Kidney (tissue), 14 donors: ENCODE results near the gene PPP1R11. TPM values are rescaled to one million over a fixed set of nuclear protein-coding genes. Genes with fewer than 3 reads are reported as not detected.
"Not testable (repeated sequence)": the region's sequence is repeated elsewhere in the genome, so short reads cannot be mapped to it uniquely, and the experiment has no call there.

Experiments used
- DNase-seq, 5 donors: peaks; one replicate each; pipeline ENCODE4 v3.0.0-alpha.2; 2013 to 2020
- FAIRE-seq: peaks from 2 replicates; lab custom pipeline; 2012; peaks lifted over from hg19 to GRCh38; lab: Jason Lieb, UNC
- H3K27ac ChIP-seq, 2 donors: one replicate each; pipeline ENCODE4 v1.7.0; 2013; ENCODE audit warnings: low read depth in 2 of 2, low read length in 2 of 2, inconsistent platforms in 1 of 2
- H3K27me3 ChIP-seq: one replicate; pipeline ENCODE4 v1.7.1; 2013; ENCODE audit warnings: low read length, inconsistent platforms; ENCODE audit not compliant: control insufficient read depth, insufficient read depth
- H3K36me3 ChIP-seq, 3 donors: one replicate each; pipeline versions ENCODE4 v1.7.0 to v1.7.1; 2013; ENCODE audit warnings: low read length in 3 of 3, control low read depth in 1 of 3, inconsistent platforms in 1 of 3; ENCODE audit not compliant: insufficient read depth in 3 of 3, control insufficient read depth in 2 of 3
- H3K4me1 ChIP-seq, 3 donors: one replicate each; pipeline versions ENCODE4 v1.7.0 to v1.7.1; 2013; ENCODE audit warnings: low read length in 3 of 3, inconsistent platforms in 1 of 3, low read depth in 1 of 3; ENCODE audit not compliant: control insufficient read depth in 2 of 3, insufficient read depth in 2 of 3
- H3K4me3 ChIP-seq, 3 donors: one replicate each; pipeline versions ENCODE4 v1.7.0 to v1.8.1; 2013; ENCODE audit warnings: low read length in 3 of 3, control low read depth in 1 of 3, inconsistent platforms in 1 of 3
- H3K9ac ChIP-seq, 3 donors: one replicate each; pipeline versions ENCODE4 v1.7.0 to v1.7.1; 2013; ENCODE audit warnings: low read length in 3 of 3, control low read depth in 1 of 3, inconsistent platforms in 1 of 3
- H3K9me3 ChIP-seq, 3 donors: one replicate each; pipeline versions ENCODE4 v1.7.0 to v1.7.1; 2013; ENCODE audit warnings: low read length in 3 of 3, control low read depth in 1 of 3, inconsistent platforms in 1 of 3; ENCODE audit not compliant: control insufficient read depth in 2 of 3, insufficient read depth in 1 of 3
- CTCF ChIP-seq: IDR thresholded peaks from 3 replicates; pipeline ENCODE4 v1.5.1; 2012; ENCODE audit warnings: mild to moderate bottlenecking, moderate library complexity, borderline replicate concordance; ENCODE audit not compliant: insufficient read depth; ENCODE audit errors: extremely low read depth
- intact Hi-C: fragments of 100-400 bp; cut with DNase I; formaldehyde crosslinking; loops from one replicate; pipeline ENCODE4 v1.11.1; 2022
- polyA plus RNA-seq: library from polyadenylated mRNA; stranded (reverse); fragments of 350-450 nt; fragmentation: Illumina TruSeq; extraction: RNeasy Lipid Tissue Mini Kit (QIAGEN cat#74804); gene quantifications from one replicate; pipeline ENCODE4 v1.2.3, GENCODE V29; 2014; ENCODE audit warnings: low read depth, low replicate concordance; ENCODE audit not compliant: insufficient read depth
- total RNA-seq: library from RNA; stranded (reverse); fragmentation: NEBNext Ultra II Directional; extraction: Animal tissue kit (Norgen Biotek cat#: 25700); gene quantifications from one replicate; pipeline ENCODE4 v1.2.1, GENCODE V29; 2021
- donor health status: control.
- donor health status: control.
- donor health status: control.
- donor health status: control.
- donor health status: control.
- donor health status: DM: yes; HTN: yes; CAD: no.
- donor health status: Normal renal cell carcinoma (clear cell type).

PPP1R11 gene
- total and polyA plus RNA-seq, 2 donors from 2014 or later = 71.6 to 78.3 TPM

GRCh38 chr6:30031381-30031780 lies 35.6 kb upstream of the PPP1R11 start:
- Histone ChIP-seq H3K36me3 (peaks cover 0 to 2% (median 0%) of the 10 kb centered on the region in 3 donors), H3K9ac (no peak overlapping the region), H3K9me3 (no peaks in the 10 kb centered on the region), H3K27me3 (no peaks in the 10 kb centered on the region), H3K4me3 (no peak overlapping the region), H3K4me1 (no peaks in the 10 kb centered on the region), H3K27ac (no peak overlapping the region)
- FAIRE-seq = no peak
- intact Hi-C loops = no loop called here
- DNase-seq = no peak
- TF ChIP-seq CTCF = no peak

GRCh38 chr6:30033440-30033839 lies 33.6 kb upstream of the PPP1R11 start:
- H3K36me3 ChIP-seq, H3K4me1 ChIP-seq, intact Hi-C loops, DNase-seq, H3K9me3 ChIP-seq, H3K4me3 ChIP-seq, H3K9ac ChIP-seq, H3K27me3 ChIP-seq, H3K27ac ChIP-seq, FAIRE-seq: not testable (repeated sequence)

GRCh38 chr6:30035784-30036183 lies 31.2 kb upstream of the PPP1R11 start:
- DNase-seq (no peak), FAIRE-seq (no peak)
- H3K9ac ChIP-seq = no peak overlapping the region
- intact Hi-C loops = no loop called here
- no peaks in the 10 kb centered on the region for H3K9me3 ChIP-seq
- H3K4me1 ChIP-seq = no peaks in the 10 kb centered on the region
- no peak overlapping the region for H3K27ac ChIP-seq
- H3K36me3 ChIP-seq = peaks cover 0 to 2% (median 0%) of the 10 kb centered on the region in 3 donors
- H3K4me3 ChIP-seq = no peak overlapping the region
- H3K27me3 ChIP-seq = no peaks in the 10 kb centered on the region
- no peak for TF ChIP-seq CTCF

- Histone ChIP-seq H3K27me3 (no peaks in the 10 kb centered on the region), H3K4me1 (no peaks in the 10 kb centered on the region), H3K36me3 (peaks cover 0 to 2% (median 0%) of the 10 kb centered on the region in 3 donors), H3K9ac (no peak overlapping the region), H3K9me3 (no peaks in the 10 kb centered on the region), H3K4me3 (no peak overlapping the region), H3K27ac (no peak overlapping the region)
- DNase-seq (peak in 1 of 5 donors; percentile 4), FAIRE-seq (no peak)
- TF ChIP-seq CTCF = peak; percentile 27
- intact Hi-C loops = no loop called here
These were observed 29.7 kb upstream of the PPP1R11 start for GRCh38 chr6:30037182-30037788.
